Measurements from ENCODE around the gene GOSR2. TPM values are rescaled to one million over a fixed set of nuclear protein-coding genes. Genes with fewer than 3 reads are reported as not detected.
A peak's percentile ranks its signal among the peaks of the same experiment; 100 is the strongest.

The GOSR2 gene
- total and polyA plus RNA-seq, 2 of the 13 experiments (the other 11 are each of a cell fraction or from before 2014, with no cell fraction given), result 61.5 to 63.9 TPM

- peak; percentile 67 for TF ChIP-seq TAF15 (IDR thresholded peaks at IDR 0.05; ENCODE audit: low read depth, low read length, poor library complexity, severe bottlenecking)
- TF ChIP-seq GMEB1 (CRISPR knock-in tag; IDR thresholded peaks at IDR 0.05; ENCODE audit: borderline replicate concordance), result peak; percentile 85
- TF ChIP-seq TCF7 (IDR thresholded peaks at IDR 0.05; ENCODE audit: low read depth), result peak; percentile 55; the same call in 1 of the 2 replicates
- TF ChIP-seq ZNF646 (CRISPR knock-in tag; IDR thresholded peaks at IDR 0.05), result no peak
- TF ChIP-seq MXD3 (CRISPR knock-in tag; IDR thresholded peaks at IDR 0.05), result peak; percentile 96; the same call in 1 of the 2 replicates
- 0 out of 2 replicates have a peak, but pooled peaks have one; percentile 71 for TF ChIP-seq ZHX1 (CRISPR knock-in tag; IDR thresholded peaks at IDR 0.05; ENCODE audit: low read depth)
- no peak for TF ChIP-seq ZFP62 (CRISPR knock-in tag; IDR thresholded peaks at IDR 0.05)
- peak; percentile 95; the same call in 1 of the 2 replicates for TF ChIP-seq ZBTB25 (CRISPR knock-in tag; IDR thresholded peaks at IDR 0.05)
- TF ChIP-seq HIC2 (CRISPR knock-in tag; IDR thresholded peaks at IDR 0.05; ENCODE audit: low read depth), result peak; percentile 55; the same call in 1 of the 2 replicates
These were observed at the start of gene GOSR2 (continued) for GRCh38 chr17:46922804-46923635.

Measured in HepG2 (cell line).